Ammon's horn (tissue), 1 donor: ENCODE measurements around the gene LCA5L.
"Not testable (repeated sequence)": the region's sequence is repeated elsewhere in the genome, so short reads cannot be mapped to it uniquely, and the experiment has no call there.

ENCODE experiments used
- DNase-seq: peaks from one replicate; pipeline ENCODE4 v3.0.0-alpha.2; 2016; ENCODE audit warnings: low spot score

The LCA5L gene

GRCh38 chr21:39387461-39388037 is 58.0 kb downstream of the LCA5L start:
- peak; percentile 93 for DNase-seq

GRCh38 chr21:39386899-39387298 is 58.7 kb downstream of the LCA5L start:
- DNase-seq = no peak

- peak; percentile 62 for DNase-seq
Measured at GRCh38 chr21:39386194-39386593, 59.4 kb downstream of the LCA5L start.

- DNase-seq = peak; percentile 91
Measured at GRCh38 chr21:39385299-39386145, 60.1 kb downstream of the LCA5L start.

- DNase-seq = no peak
Measured at GRCh38 chr21:39384674-39385298, 60.8 kb downstream of the LCA5L start.

GRCh38 chr21:39382096-39382495 is 63.5 kb downstream of the LCA5L start:
- DNase-seq = not testable (repeated sequence)

GRCh38 chr21:39381009-39381408 is 64.6 kb downstream of the LCA5L start:
- no peak for DNase-seq

- peak; percentile 92 for DNase-seq
Measured at GRCh38 chr21:39379986-39380891, 65.3 kb downstream of the LCA5L start.

GRCh38 chr21:39377444-39378050 is 68.0 kb downstream of the LCA5L start:
- no peak for DNase-seq

- DNase-seq = no peak
Measured at GRCh38 chr21:39375446-39375845, 70.1 kb downstream of the LCA5L start.

- no peak for DNase-seq
Measured at GRCh38 chr21:39374046-39374445, 71.5 kb downstream of the LCA5L start.

- peak; percentile 69 for DNase-seq
Measured at GRCh38 chr21:39373634-39374033, 71.9 kb downstream of the LCA5L start.

GRCh38 chr21:39369896-39370288 is 75.7 kb downstream of the LCA5L start:
- not testable (repeated sequence) for DNase-seq

- DNase-seq = no peak
Measured at GRCh38 chr21:39367783-39368182, 77.8 kb downstream of the LCA5L start.

- no peak for DNase-seq
Measured at GRCh38 chr21:39366563-39366962, 79.0 kb downstream of the LCA5L start.

- DNase-seq = no peak
Measured at GRCh38 chr21:39364949-39365348, 80.6 kb downstream of the LCA5L start.

GRCh38 chr21:39363607-39364555 is 81.7 kb downstream of the LCA5L start:
- DNase-seq = no peak

GRCh38 chr21:39362733-39363132 is 82.8 kb downstream of the LCA5L start:
- DNase-seq = no peak

- no peak for DNase-seq
Measured at GRCh38 chr21:39359382-39359781, 86.2 kb downstream of the LCA5L start.
